Neural crest cell (in vitro differentiated cells): ENCODE results near the gene OR52A5. TPM values are rescaled to one million over a fixed set of nuclear protein-coding genes. Genes with fewer than 3 reads are reported as not detected.
"Not testable (repeated sequence)": the region's sequence is repeated elsewhere in the genome, so short reads cannot be mapped to it uniquely, and the experiment has no call there.

Experiments used
- DNase-seq: peaks from one replicate; pipeline ENCODE4 v3.0.0; 2021; ENCODE audit warnings: low read depth, mixed read lengths, low spot score
- H3K27ac Mint-ChIP-seq: one replicate; pipeline ENCODE4 v1.8.0; 2021; ENCODE audit warnings: mild to moderate bottlenecking, mixed read lengths; ENCODE audit not compliant: unreplicated experiment
- H3K27me3 Mint-ChIP-seq: 2 replicates; pipeline ENCODE4 v1.8.0; 2021; ENCODE audit warnings: low read depth, mild to moderate bottlenecking, mixed read lengths
- H3K36me3 Mint-ChIP-seq: 2 replicates; pipeline ENCODE4 v1.8.0; 2021; ENCODE audit warnings: low read depth, mild to moderate bottlenecking, mixed read lengths
- H3K4me1 Mint-ChIP-seq: 2 replicates; pipeline ENCODE4 v1.8.0; 2021; ENCODE audit warnings: mixed read lengths
- H3K4me3 Mint-ChIP-seq: one replicate; pipeline ENCODE4 v1.8.0; 2021; ENCODE audit warnings: mild to moderate bottlenecking, mixed read lengths
- H3K9me3 Mint-ChIP-seq: 2 replicates; pipeline ENCODE4 v1.8.0; 2021; ENCODE audit warnings: mixed read lengths
- CTCF ChIP-seq: fragments of 200-600 bp; sonication (generic); conservative IDR thresholded peaks from 2 replicates; pipeline ENCODE4 v1.5.0; 2021; ENCODE audit warnings: antibody characterized with exemption, mild to moderate bottlenecking
- total RNA-seq: library from RNA; stranded (reverse); gene quantifications from 2 replicates; pipeline ENCODE4 v1.2.1, GENCODE V29; 2021

The OR52A5 gene
- total RNA-seq, 1 donor from 2014 or later: not detected

- no peaks in the 10 kb centered on the region for H3K36me3 Mint-ChIP-seq
Measured at GRCh38 chr11:5159806-5160205, 21.6 kb upstream of the OR52A5 start.

GRCh38 chr11:5154657-5155056 lies 16.5 kb upstream of the OR52A5 start, which contains the start of gene OR52A1:
OR52A1 (minus strand) TSS chr11:5154757; CDS start chr11:5152369, 2,388 bp downstream.
- Mint-ChIP-seq H3K36me3 (no peaks in the 10 kb centered on the region), H3K9me3 (no peaks in the 10 kb centered on the region), H3K27me3 (peaks cover 5% of the 10 kb centered on the region), H3K4me3 (no peak within 1 kb of the TSS), H3K27ac (no peak within 1 kb of the TSS), H3K4me1 (no peaks in the 10 kb centered on the region)
- no peak for TF ChIP-seq CTCF
- DNase-seq: no peak

More at GRCh38 chr11:5159806-5160205, 21.6 kb upstream of the OR52A5 start:
- H3K9me3 Mint-ChIP-seq: peaks cover 4% of the 10 kb centered on the region
- no peaks in the 10 kb centered on the region for H3K27me3 Mint-ChIP-seq
- TF ChIP-seq CTCF: no peak
- H3K4me3 Mint-ChIP-seq: no peak overlapping the region
- DNase-seq: no peak
- H3K4me1 Mint-ChIP-seq: no peaks in the 10 kb centered on the region
- no peak overlapping the region for H3K27ac Mint-ChIP-seq

GRCh38 chr11:5153574-5154431 lies 15.6 kb upstream of the OR52A5 start:
- TF ChIP-seq CTCF: no peak
- DNase-seq: no peak
- Mint-ChIP-seq H3K4me1 (no peaks in the 10 kb centered on the region), H3K4me3 (no peak overlapping the region), H3K27ac (no peak overlapping the region), H3K9me3 (no peaks in the 10 kb centered on the region), H3K27me3 (peaks cover 5% of the 10 kb centered on the region), H3K36me3 (no peaks in the 10 kb centered on the region)

- Mint-ChIP-seq H3K4me1 (no peaks in the 10 kb centered on the region), H3K4me3 (no peak overlapping the region), H3K27ac (no peak overlapping the region), H3K9me3 (no peaks in the 10 kb centered on the region), H3K27me3 (peaks cover 5% of the 10 kb centered on the region), H3K36me3 (no peaks in the 10 kb centered on the region)
- TF ChIP-seq CTCF: no peak
- no peak for DNase-seq
Measured at GRCh38 chr11:5151713-5152153, 13.6 kb upstream of the OR52A5 start.

GRCh38 chr11:5144206-5144605 lies 6.0 kb upstream of the OR52A5 start:
- not testable (repeated sequence) for H3K27ac Mint-ChIP-seq, DNase-seq, H3K4me1 Mint-ChIP-seq, H3K4me3 Mint-ChIP-seq, H3K36me3 Mint-ChIP-seq, H3K27me3 Mint-ChIP-seq, H3K9me3 Mint-ChIP-seq

- H3K27me3 Mint-ChIP-seq: no peaks in the 10 kb centered on the region
- no peaks in the 10 kb centered on the region for H3K4me1 Mint-ChIP-seq
- no peak for TF ChIP-seq CTCF
- DNase-seq: no peak
- no peak overlapping the region for H3K27ac Mint-ChIP-seq
- no peak overlapping the region for H3K4me3 Mint-ChIP-seq
- H3K9me3 Mint-ChIP-seq: no peaks in the 10 kb centered on the region
- no peaks in the 10 kb centered on the region for H3K36me3 Mint-ChIP-seq
Measured at GRCh38 chr11:5137014-5137413, 1.1 kb downstream of the OR52A5 start.
